CD4-positive, alpha-beta T cell treated with Interferon alpha-2 for 1 hour (primary cell): Measurements from ENCODE around the gene GNAL.
"Not testable (repeated sequence)": the region's sequence is repeated elsewhere in the genome, so short reads cannot be mapped to it uniquely, and the experiment has no call there.

Source experiments
- DNase-seq, 2 donors: peaks; one replicate each; pipeline ENCODE4 v3.0.0-alpha.2; 2020 to 2022

The GNAL gene

DNA sequence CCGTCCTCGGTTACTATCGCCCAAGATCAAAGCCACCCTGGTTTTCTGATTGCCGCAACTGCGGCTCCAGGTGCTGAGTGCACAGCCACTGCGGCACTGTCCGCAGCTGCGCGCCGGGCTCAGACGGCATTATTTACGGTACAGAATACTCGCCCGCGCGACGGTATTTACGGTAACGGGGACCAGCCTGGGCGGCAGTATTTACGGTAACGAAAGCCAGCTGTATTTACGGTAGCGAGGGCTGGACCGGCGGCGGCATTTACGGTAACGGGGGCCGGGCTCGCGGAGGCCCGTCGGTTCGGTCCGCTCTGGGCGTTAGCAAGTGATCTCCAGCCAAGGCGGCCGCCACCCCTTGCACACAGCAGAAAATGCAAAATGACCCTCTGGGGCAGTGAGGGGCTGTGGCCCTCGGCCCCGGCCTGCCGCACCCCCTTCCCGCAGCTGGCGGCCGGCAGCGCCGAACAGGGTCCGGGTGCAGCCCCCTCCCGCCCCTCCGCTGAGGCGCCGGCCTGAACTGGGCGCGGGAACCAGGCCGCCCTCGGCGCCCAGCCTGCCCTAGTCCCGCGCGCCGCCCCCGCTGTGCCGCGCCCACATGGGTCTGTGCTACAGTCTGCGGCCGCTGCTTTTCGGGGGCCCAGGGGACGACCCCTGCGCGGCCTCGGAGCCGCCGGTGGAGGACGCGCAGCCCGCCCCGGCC lies at the start of gene GNAL:
Gene GNAL (plus strand): TSS at position 293 of the 697 bp plus-strand sequence. CDS start 300 bp downstream, at position 593.
- peak; percentile 5 to 51 for DNase-seq

GRCh38 chr18:11647310-11647709 lies 41.8 kb upstream of the GNAL start:
- DNase-seq, result not testable (repeated sequence)

- not testable (repeated sequence) for DNase-seq
Measured at GRCh38 chr18:11647804-11648203, 41.3 kb upstream of the GNAL start.

DNA sequence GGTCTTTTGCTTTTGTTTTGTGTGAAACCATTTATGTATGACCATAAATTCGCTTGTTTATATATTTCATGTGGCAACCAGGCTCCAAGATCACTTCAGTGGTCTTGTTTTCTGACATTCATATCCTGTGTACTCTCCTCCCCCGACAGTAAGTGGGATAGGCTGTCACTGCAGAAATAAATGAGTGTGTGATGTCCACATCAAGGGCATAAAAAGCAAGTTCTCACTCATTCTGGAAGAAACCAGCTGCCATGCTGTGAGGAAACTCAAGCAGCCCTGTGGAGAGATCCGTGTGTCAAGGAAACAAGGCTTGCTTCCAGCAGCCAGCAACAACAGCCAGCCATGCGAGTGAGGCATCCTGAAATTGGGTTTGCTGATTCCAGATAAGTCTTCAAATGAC lies 39.2 kb upstream of the GNAL start:
- DNase-seq, result no peak

DNA sequence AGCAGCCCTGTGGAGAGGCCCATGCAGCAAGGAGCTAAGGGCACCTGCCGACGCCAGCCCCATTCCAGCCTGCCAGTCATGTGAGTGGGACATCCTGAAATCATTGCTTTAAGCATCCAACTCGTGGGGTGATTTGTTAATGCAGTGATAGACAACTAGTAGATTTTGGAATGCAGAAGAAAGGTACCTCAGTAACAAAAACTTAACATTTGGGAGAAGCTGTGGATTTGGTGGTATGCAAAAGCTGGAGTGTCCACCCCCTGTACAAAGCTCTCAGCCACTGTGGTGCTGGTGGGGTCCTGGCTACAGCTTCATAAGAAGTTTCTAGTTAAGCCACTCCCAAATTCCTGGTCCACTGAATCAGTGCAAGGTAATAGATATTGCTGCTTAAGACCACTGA lies 37.2 kb upstream of the GNAL start:
- no peak for DNase-seq

GRCh38 chr18:11653521-11653920 lies 35.5 kb upstream of the GNAL start:
- no peak for DNase-seq

GRCh38 chr18:11654736-11655605 lies 34.1 kb upstream of the GNAL start:
- peak in 1 of 2 donors; percentile 26 for DNase-seq

- DNase-seq, result no peak
Measured at GRCh38 chr18:11655606-11655932, 33.5 kb upstream of the GNAL start.

DNA sequence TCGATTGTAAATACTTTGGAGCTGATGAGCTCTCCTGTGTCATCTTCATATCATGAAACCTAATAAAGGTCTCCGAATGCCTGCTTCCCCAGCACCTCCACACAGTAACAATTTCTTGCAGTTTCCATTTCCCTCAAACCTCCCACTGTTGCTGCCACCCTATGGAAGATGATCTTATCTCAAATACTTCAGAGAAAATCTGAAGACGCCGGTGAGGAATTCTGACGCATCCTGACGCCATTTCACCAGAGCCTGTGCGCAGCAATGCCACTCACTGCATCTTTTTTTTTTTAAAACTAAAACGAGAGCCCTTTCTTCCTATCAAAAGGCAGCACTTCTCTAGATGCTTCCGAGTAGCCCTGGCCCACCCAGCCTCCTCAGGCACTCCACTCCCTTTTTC lies 31.9 kb upstream of the GNAL start:
- no peak for DNase-seq

- no peak for DNase-seq
Measured at GRCh38 chr18:11657554-11657953, 31.5 kb upstream of the GNAL start.

DNA sequence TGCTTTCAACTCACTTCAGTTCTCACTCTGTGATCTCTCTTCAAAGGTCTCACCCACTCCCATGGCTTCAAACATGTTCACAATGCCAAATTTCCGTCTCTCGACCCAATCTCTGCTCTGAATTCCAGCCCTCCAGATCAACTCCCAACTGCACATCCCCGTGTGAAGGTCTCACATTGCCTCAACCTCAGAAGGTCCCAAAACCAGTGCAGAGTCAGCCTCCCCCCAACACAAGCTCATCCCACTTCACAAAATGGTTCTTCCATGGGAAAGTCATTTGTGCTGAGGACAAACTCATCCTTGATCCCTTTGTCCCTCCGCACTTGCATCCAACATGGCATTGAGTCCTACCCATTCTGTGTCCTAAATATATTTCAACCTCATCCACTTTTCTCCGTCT lies 31.0 kb upstream of the GNAL start:
- DNase-seq, result no peak

DNA sequence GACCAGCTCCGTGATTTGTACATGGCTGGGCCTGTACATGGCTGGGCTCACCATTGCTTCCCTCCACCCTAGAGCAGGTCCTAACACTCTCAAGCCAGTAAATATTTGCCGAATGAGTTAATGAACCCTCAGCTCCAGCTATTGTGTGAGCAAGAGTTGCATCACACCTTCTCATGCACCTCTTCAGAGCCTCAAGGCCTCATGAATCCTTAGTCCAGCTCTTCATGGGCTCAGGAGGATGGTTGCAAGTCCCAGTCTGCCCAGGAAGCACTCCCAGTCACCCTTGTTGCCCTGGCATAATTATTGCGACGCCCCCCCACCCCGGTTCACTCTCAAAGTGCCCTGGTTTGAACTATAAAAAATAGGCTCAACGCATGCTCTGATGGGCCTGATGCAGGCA lies 30.1 kb upstream of the GNAL start:
- no peak for DNase-seq

DNA sequence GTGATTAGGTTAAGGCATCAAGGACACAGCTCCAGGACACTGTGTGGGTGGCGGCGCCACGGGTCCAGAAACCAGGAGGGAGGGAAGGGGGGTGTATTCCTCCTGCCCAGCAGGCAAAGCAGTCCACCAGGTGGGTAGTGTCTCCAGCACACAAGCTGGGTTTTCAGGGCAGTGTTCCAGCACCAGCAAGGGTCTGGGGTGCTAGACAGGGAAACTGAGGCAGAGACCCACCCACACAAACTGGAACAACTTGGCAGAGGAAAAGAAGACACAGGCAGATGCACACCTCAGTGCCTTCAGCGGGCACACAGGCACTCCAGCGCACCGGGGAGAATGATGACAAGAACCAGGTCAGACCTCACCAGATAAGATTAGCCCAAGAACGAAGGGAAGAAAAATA lies 28.4 kb upstream of the GNAL start:
- no peak for DNase-seq

DNA sequence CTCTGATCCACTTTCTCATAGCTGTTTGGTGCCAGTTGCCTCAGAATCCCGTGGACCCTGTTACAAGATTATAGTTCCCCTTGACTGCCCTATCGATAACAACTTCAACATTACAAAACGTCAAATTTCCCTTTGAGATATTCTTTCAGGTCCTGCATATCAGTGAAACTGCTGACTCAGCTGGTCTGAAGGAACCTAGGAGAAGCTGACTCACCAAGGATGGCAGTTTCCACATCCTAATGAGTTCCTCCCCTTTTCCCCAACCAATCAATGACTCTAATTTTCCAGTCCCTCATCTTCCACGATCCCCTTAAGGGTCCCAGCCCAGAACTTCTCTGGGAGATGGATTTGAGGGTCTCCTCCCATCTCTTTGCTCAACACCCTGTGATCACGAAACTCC lies 27.6 kb upstream of the GNAL start:
- no peak for DNase-seq

DNA sequence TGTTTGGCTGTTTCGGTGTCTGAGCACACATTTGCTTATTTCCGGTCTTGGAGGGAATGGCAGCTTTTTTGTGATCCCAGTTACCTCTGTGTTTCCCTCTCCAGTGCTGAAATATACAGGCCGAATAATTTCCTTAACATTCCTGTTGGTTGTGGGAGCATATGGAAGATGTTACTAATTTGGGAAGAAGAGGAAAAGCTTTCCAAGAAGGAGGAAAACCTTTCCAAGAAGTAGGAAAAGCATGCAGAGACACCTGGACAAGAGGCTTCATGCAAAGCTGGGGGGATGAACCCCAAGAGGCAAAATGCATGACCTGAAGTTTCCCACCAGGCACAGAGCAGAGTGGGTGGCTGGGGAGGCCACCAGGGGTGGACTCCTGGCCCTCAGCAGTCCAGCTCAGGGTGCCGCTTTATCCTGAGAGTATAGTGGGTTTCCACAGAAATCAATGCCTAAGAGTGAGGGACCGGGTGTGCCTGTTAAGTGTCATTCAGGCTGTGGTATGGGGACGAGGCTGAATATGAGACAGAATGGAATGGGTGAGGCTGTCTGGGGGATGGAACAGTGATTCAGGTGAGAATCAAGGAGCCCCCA lies 25.5 kb upstream of the GNAL start:
- DNase-seq, result no peak

DNA sequence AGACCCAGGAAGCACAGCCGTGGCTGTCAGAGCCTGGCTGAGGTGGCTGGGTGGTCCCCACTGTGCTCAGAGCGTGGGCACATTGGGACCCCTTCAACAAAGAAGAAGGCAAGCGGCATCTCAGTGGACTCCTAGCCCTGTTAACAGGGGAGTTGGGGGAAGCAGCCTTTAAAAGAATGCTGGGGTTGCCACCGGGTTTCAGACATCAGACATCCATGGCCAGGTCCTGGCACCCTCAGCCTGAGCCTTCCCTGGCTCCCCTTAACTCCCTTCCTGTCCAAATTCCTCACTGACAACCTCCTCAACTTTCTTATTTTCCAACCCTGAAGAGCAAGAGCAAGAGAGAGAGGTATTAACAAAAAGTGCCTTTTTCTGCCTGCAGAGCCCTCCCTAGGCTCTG lies 24.8 kb upstream of the GNAL start:
- DNase-seq, result no peak

DNA sequence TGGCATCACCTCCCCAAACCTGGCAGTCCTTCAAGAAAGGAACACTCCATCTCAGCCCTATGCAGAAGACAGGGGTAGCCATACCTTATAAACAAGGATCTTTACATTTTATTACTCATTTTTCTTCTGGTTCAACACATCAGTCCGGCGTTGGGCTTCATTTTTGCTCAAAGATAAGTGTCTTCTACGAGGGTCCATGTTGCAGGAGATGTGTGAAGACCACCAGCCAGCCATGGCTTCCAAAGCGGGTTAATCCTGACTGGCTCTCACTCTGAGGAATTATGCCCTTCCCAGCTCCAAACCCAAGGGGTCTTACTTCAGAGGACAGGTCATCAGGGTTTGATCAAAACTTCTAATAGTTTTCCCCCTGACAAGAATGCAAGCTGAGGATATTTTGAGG lies 23.9 kb upstream of the GNAL start:
- DNase-seq, result no peak

- DNase-seq, result no peak
Measured at GRCh38 chr18:11665587-11665986, 23.5 kb upstream of the GNAL start.

GRCh38 chr18:11666176-11666575 lies 22.9 kb upstream of the GNAL start:
- DNase-seq, result no peak

GRCh38 chr18:11666831-11667230 lies 22.2 kb upstream of the GNAL start:
- no peak for DNase-seq

- no peak for DNase-seq
Measured at GRCh38 chr18:11667578-11667977, 21.5 kb upstream of the GNAL start.

DNA sequence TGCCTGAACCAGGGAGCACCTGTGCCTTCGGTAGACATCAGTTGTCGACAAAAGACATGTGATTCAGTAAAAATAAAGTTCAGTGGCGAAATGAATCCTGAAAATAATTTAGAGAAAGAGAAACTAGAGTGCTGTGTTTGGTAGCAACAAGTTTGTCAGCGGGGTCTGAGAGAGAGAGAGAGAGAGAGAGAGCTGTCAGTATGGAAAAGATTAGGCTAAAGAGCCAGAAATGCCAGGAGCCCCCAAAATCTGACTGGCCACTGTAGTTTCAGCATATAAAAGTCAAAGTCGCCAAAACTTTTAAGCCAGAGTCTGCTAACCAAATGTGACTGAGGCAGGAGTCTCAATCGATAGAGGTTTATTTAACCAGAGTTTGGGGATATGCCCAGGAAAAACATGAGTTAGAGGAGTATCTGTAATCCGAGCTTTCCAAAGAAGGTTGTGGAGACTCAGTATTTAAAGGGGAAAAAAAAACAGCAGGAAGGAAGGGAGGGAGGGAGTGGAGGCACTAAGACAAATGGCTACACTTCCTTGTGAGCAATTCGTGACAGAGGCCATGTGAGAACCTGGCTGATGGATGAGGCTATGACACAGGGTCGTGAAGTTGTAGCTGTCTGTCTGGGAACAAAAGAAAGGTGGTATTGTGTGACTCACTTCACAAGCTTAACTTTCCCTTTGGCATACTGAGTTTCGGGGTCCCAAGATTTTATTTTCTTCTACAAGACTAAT lies 20.5 kb upstream of the GNAL start:
- no peak for DNase-seq

DNA sequence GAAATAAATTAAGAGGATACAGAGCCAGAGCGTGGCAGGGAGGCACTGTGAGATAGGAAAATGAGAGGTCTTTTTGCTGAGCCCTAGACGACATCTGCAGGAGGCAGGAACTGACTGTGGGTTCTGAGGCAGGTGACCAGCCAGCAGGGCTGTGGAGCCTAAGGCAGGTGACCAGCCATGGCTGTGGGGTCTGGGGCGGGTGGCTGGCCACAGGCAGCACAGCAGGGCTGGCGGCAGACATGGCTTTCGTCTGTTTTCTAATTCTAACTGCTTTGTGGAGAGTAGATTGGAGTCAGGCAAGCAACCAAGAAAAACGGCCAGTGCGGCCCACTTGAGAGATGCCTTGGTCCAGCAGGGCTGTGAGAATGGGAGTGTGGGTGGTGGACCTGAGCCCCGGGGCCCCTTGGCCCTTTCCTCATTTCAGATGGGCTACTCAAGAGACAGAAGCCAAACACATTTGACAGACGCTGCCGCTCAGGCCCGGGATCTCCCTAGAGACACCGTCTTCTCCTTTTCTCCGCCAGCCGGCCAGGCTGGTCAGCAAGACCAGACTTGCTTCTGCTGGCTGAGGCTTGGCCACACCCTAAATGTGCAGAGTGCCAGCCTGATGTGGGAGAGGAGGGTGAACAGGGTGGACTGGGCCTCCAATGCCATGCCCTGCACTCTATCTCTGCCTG lies 19.7 kb upstream of the GNAL start:
- no peak for DNase-seq
